Measurements from ENCODE around the gene CDC5L.

CDC5L gene

DNA sequence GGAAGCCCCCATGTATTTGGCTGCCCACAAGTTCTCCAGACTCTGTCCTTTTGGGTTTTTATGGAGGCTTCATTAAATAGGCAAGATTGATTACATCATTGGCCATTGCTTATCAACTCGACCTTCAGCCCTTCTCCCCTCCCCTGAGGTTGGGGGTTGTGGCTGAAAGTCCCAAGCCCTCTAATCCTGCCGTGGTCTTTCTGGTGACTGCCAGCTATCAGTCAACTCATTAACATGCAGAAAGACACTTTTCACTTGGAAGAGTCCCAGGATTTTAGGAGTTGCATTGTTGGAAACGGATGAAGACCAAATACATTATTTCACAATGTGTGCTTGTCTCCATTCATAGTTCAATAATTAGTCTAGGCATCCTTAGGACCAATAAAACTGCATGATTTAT is 9.5 kb downstream of the CDC5L start:
- Histone ChIP-seq H3K9me3 (ENCODE audit: control insufficient read depth, low read length) (no peaks in the 10 kb centered on the region), H3K4me3 (ENCODE audit: extremely low read depth, insufficient read depth, low read length, poor library complexity, severe bottlenecking) (no peak overlapping the region), H3K36me3 (ENCODE audit: control insufficient read depth, insufficient read depth, low read length) (peaks cover 75% of the 10 kb centered on the region), H3K27ac (ENCODE audit: low read depth, low read length, severe bottlenecking) (no peak overlapping the region), H3K4me1 (ENCODE audit: control insufficient read depth, insufficient read depth, low read length, poor library complexity, severe bottlenecking) (no peaks in the 10 kb centered on the region)
- WGBS, 2 experiments (ENCODE audit: insufficient coverage in 2 of 2), result 67 to 77% methylated on average over 1 to 2 of the region's 3 CpGs

DNA sequence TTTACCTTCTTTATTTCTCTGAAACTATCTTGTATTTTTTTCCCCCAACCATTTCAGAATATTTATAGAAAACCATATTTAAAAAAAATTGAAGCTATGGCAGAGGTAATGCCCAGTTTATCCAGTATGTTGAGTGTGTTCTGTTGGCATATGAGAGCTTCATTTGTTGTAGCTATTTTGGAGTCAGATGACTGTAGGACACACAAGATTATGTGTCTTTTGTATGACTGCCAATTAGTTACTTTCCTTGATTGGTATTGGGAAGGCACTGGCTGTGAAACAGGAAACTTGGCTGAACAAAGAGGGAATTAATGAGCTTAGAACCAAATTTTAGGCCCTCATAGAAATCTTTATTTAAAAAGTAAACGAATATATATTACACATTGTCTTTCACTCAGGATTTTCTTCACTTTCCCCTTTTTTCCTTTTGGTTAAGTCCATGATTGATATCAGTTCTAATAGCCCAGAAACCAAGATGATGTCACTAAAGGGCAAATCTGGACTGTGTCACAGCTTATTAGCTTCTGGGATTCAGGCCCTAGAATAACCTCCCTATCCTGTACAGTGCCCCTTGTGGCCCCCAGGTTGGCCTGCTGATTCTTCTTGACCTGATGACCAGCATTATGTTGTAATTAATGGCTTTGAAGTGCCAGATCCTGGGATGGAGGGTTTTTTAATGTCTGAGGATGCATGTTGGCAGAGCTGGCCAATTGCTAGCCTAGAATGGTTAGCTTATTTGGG is 10.1 kb downstream of the CDC5L start:
- Histone ChIP-seq H3K36me3 (ENCODE audit: control insufficient read depth, insufficient read depth, low read length) (peaks cover 70% of the 10 kb centered on the region), H3K27ac (ENCODE audit: low read depth, low read length, severe bottlenecking) (no peak overlapping the region), H3K4me3 (ENCODE audit: extremely low read depth, insufficient read depth, low read length, poor library complexity, severe bottlenecking) (no peak overlapping the region), H3K4me1 (ENCODE audit: control insufficient read depth, insufficient read depth, low read length, poor library complexity, severe bottlenecking) (no peaks in the 10 kb centered on the region), H3K9me3 (ENCODE audit: control insufficient read depth, low read length) (no peaks in the 10 kb centered on the region)
- 100% methylated on average over 1 of the region's 1 CpG; no CpG with 5 or more reads in 1 of the 2 experiments for WGBS, 2 experiments (ENCODE audit: insufficient coverage in 2 of 2)

DNA sequence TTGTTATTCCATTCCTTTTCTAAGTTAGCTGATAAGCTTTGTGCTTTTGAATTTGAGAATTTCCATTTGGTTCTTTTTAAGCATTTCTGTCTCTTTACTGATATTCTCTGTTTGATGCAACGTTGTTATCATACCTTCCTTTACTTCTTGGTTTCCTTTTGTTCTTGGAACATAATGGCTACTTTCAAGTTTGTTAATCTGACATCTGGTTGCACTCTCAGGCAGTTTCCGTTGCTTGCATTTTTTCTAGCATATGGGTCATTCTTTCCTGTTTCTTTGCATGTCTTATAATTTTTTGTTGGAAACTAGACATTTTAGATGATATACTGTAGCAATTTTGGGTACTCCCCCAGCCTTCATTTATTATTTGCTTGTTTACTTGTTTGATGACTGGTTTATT is 12.5 kb downstream of the CDC5L start:
- Histone ChIP-seq H3K9me3 (ENCODE audit: control insufficient read depth, low read length) (no peaks in the 10 kb centered on the region), H3K4me3 (ENCODE audit: extremely low read depth, insufficient read depth, low read length, poor library complexity, severe bottlenecking) (no peak overlapping the region), H3K27ac (ENCODE audit: low read depth, low read length, severe bottlenecking) (no peak overlapping the region), H3K4me1 (ENCODE audit: control insufficient read depth, insufficient read depth, low read length, poor library complexity, severe bottlenecking) (no peaks in the 10 kb centered on the region), H3K36me3 (ENCODE audit: control insufficient read depth, insufficient read depth, low read length) (peaks cover 63% of the 10 kb centered on the region)
- 80 to 89% methylated on average over 1 of the region's 2 CpGs for WGBS, 2 experiments (ENCODE audit: insufficient coverage in 2 of 2)

DNA sequence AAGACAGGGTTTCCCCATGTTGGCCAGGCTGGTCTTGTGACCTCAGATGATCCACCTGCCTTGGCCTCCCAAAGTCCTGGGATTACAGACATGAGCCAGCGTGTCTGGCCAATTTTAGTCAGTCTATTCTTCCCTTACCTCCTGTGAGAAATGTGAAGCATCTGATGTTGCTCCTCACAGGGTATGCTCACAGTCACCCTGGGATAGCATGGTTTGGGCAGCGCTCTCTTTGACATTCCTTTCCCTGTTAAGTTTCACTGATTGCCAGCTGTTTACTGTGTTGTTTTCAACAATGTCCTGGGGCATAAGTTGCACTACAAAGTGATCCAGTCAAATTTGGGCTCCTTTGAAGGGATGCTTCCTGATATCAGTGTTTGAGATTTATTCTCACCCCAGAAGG is 13.1 kb downstream of the CDC5L start:
- Histone ChIP-seq H3K36me3 (ENCODE audit: control insufficient read depth, insufficient read depth, low read length) (peaks cover 61% of the 10 kb centered on the region), H3K4me3 (ENCODE audit: extremely low read depth, insufficient read depth, low read length, poor library complexity, severe bottlenecking) (no peak overlapping the region), H3K9me3 (ENCODE audit: control insufficient read depth, low read length) (no peaks in the 10 kb centered on the region), H3K4me1 (ENCODE audit: control insufficient read depth, insufficient read depth, low read length, poor library complexity, severe bottlenecking) (no peaks in the 10 kb centered on the region), H3K27ac (ENCODE audit: low read depth, low read length, severe bottlenecking) (no peak overlapping the region)
- 100% methylated on average over 1 to 2 of the region's 2 CpGs for WGBS, 2 experiments (ENCODE audit: insufficient coverage in 2 of 2)

DNA sequence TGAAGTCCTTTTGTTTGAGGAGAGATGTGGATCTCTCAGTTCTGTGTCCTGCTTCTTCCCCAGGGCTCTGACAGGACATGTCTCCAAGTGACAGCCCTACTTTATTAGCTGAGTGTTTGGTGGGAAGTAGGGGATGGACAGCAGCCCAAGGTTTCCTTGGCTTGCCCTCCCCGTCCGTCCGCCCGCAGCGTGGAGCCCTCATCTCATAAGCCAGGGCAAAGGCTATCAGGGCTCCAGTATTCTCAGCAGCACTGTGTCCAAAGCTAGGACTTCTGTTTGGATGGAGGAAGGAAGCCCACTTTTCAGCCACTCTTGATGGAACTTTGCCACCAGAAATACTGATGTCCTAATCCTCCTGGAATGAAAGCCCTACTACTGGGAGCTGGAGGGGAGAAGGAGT is 13.6 kb downstream of the CDC5L start:
- Histone ChIP-seq H3K9me3 (ENCODE audit: control insufficient read depth, low read length) (no peaks in the 10 kb centered on the region), H3K36me3 (ENCODE audit: control insufficient read depth, insufficient read depth, low read length) (peaks cover 60% of the 10 kb centered on the region), H3K4me3 (ENCODE audit: extremely low read depth, insufficient read depth, low read length, poor library complexity, severe bottlenecking) (no peak overlapping the region), H3K27ac (ENCODE audit: low read depth, low read length, severe bottlenecking) (no peak overlapping the region), H3K4me1 (ENCODE audit: control insufficient read depth, insufficient read depth, low read length, poor library complexity, severe bottlenecking) (no peaks in the 10 kb centered on the region)
- 100% methylated on average over 2 of the region's 5 CpGs; no CpG with 5 or more reads in 1 of the 2 experiments for WGBS, 2 experiments (ENCODE audit: insufficient coverage in 2 of 2)

DNA sequence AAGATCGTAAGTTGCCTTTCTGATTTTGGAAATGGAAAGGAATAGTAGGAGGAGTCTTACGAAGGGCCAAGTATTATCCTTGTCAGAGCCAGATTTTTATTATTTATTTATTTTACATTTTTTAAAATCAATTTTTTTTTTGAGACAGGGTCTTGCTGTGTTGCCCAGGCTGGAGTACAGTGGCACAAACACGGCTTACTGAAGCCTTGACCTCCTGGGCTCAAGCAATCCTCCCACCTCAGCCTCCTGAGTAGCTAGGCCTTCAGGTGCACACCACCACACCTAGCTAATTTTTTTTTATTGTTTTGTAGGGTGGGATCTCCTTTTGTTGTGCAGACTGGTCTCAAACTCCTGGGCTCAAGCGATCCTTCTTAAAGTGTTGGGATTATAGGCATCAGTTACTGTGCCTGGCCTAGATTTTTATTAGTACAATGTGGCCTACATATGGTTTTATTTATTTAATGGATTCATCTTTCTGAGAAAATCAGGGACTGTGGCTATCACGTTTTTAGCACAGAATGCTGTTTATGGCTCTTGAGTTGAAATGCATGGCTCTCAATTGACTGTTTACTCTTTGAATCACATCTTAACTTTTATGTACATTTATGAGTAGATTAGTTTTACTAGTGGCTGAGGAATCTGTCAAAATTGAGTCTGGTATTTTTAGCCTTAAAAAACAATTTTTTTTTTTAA is 16.7 kb downstream of the CDC5L start:
- Histone ChIP-seq H3K27ac (ENCODE audit: low read depth, low read length, severe bottlenecking) (no peak overlapping the region), H3K4me1 (ENCODE audit: control insufficient read depth, insufficient read depth, low read length, poor library complexity, severe bottlenecking) (no peaks in the 10 kb centered on the region), H3K9me3 (ENCODE audit: control insufficient read depth, low read length) (no peaks in the 10 kb centered on the region), H3K4me3 (ENCODE audit: extremely low read depth, insufficient read depth, low read length, poor library complexity, severe bottlenecking) (no peak overlapping the region), H3K36me3 (ENCODE audit: control insufficient read depth, insufficient read depth, low read length) (peaks cover 63% of the 10 kb centered on the region)
- WGBS, 2 experiments (ENCODE audit: insufficient coverage in 2 of 2), result 89 to 90% methylated on average over 2 to 3 of the region's 5 CpGs

DNA sequence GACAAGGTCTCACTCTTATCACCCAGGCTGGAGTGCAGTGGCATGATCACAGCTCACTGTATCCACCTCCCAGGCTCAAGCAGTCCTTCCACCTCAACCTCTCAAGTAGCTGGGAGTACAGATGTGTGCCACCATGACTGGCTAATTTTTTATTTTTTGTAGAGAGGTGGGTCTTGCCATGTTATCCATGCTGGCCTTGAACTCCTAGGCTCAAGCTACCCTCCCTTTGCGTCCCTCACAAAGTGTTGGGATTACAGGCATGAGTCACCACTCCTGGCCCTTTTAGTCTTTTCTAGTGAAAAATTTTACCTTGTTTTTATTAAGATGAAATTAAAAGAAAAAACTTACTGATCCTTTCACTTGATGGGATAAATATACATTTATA is 17.2 kb downstream of the CDC5L start:
- H3K36me3 ChIP-seq (ENCODE audit: control insufficient read depth, insufficient read depth, low read length), result peaks cover 68% of the 10 kb centered on the region

DNA sequence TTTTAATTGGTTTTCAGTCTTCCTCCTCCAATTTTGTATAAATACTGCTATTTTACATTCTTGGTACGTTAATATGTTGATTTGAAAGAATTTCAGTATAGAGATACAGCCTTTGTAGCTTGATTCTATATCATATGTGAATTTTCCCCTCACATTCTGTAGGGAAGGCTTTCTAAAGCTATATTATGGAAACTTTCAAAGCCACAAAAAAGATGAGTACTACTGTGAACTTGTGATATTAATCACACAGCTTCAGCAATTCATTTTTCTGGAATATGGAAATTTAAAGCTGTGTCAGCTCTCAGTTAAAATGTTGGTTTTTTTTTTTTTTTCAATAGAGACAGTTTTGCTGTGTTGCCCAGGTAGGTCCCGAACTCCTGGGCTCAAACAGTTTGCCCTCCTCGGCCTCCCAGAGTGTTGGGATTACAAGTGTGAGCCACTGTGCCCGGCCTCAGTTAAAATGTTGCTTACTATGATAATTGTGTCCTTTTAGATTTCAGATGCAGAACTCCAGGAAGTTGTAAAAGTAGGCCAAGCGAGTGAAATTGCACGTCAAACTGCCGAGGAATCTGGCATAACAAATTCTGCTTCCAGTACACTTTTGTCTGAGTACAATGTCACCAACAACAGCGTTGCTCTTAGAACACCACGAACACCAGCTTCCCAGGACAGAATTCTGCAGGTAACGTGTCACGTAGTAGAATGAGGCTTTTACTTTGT is 20.6 kb downstream of the CDC5L start:
- no peak overlapping the region for H3K4me3 ChIP-seq (ENCODE audit: extremely low read depth, insufficient read depth, low read length, poor library complexity, severe bottlenecking)
- peaks cover 84% of the 10 kb centered on the region for H3K36me3 ChIP-seq (ENCODE audit: control insufficient read depth, insufficient read depth, low read length)
- H3K4me1 ChIP-seq (ENCODE audit: control insufficient read depth, insufficient read depth, low read length, poor library complexity, severe bottlenecking), result no peaks in the 10 kb centered on the region
- H3K27ac ChIP-seq (ENCODE audit: low read depth, low read length, severe bottlenecking), result no peak overlapping the region
- no peaks in the 10 kb centered on the region for H3K9me3 ChIP-seq (ENCODE audit: control insufficient read depth, low read length)
- WGBS, 2 experiments (ENCODE audit: insufficient coverage in 2 of 2), result 94 to 100% methylated on average over 9 to 10 of the region's 11 CpGs

More for the DNA sequence above, 17.2 kb downstream of the CDC5L start:
- Histone ChIP-seq H3K27ac (ENCODE audit: low read depth, low read length, severe bottlenecking) (no peak overlapping the region), H3K4me3 (ENCODE audit: extremely low read depth, insufficient read depth, low read length, poor library complexity, severe bottlenecking) (no peak overlapping the region), H3K4me1 (ENCODE audit: control insufficient read depth, insufficient read depth, low read length, poor library complexity, severe bottlenecking) (no peaks in the 10 kb centered on the region), H3K9me3 (ENCODE audit: control insufficient read depth, low read length) (no peaks in the 10 kb centered on the region)
- WGBS, 2 experiments (ENCODE audit: insufficient coverage in 2 of 2), result 100% methylated on average over 1 of the region's 1 CpG; no CpG with 5 or more reads in 1 of the 2 experiments

DNA sequence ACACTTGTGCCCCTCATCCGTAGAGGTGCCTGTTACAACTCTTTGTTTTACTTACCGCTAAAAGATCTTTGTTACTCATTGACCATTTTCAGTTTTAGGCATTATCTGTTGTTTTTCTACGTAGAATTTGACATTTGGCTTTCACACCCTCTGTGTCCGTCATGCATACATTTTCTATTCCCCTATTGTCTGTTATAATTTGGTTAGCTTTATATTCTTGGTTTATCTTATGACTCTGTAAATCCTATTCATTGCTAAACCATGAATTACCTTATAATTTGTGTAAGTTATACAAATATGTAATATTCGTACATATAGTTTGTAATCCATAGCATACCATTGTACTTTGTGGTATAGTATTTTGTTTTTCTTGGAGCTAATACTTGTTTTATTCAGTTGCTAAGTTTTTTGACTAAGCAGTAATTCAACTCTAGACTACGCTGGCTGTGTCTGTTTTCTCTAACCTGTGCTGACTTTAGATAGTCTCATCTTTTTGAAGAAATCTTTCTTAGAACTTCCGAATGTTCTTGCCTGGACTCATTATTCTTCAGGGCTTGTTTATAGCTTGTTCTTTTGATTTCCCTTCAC is 21.8 kb downstream of the CDC5L start:
- H3K4me3 ChIP-seq (ENCODE audit: extremely low read depth, insufficient read depth, low read length, poor library complexity, severe bottlenecking), result no peak overlapping the region
- H3K4me1 ChIP-seq (ENCODE audit: control insufficient read depth, insufficient read depth, low read length, poor library complexity, severe bottlenecking), result no peaks in the 10 kb centered on the region
- H3K36me3 ChIP-seq (ENCODE audit: control insufficient read depth, insufficient read depth, low read length), result peaks cover 88% of the 10 kb centered on the region
- no peaks in the 10 kb centered on the region for H3K9me3 ChIP-seq (ENCODE audit: control insufficient read depth, low read length)
- 92 to 93% methylated on average over 2 of the region's 7 CpGs for WGBS, 2 experiments (ENCODE audit: insufficient coverage in 2 of 2)
- H3K27ac ChIP-seq (ENCODE audit: low read depth, low read length, severe bottlenecking), result no peak overlapping the region

DNA sequence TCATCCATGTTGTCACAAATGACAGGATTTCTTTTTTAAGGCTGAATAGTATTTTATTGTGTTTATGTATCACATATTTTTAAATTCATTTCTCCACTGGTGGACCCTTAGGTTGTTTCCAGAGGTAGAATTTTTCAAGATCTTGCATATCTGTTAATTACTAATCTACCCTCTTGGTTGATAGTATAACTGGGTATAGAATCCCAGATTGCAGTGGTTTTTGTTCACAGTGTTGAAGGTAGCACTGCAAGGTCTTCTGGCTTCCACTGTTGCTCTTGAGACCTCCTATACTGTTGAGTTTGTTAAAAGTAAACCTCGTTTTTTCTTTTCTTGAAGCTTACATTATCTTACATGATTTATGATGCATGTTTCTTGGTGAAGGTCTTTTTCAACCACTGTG is 22.9 kb downstream of the CDC5L start:
- no peaks in the 10 kb centered on the region for H3K9me3 ChIP-seq (ENCODE audit: control insufficient read depth, low read length)
- no peak overlapping the region for H3K27ac ChIP-seq (ENCODE audit: low read depth, low read length, severe bottlenecking)
- no CpG with 5 or more reads among the region's 1 CpG for WGBS, 2 experiments (ENCODE audit: insufficient coverage in 2 of 2)
- H3K4me1 ChIP-seq (ENCODE audit: control insufficient read depth, insufficient read depth, low read length, poor library complexity, severe bottlenecking), result peaks cover 2% of the 10 kb centered on the region
- no peak overlapping the region for H3K4me3 ChIP-seq (ENCODE audit: extremely low read depth, insufficient read depth, low read length, poor library complexity, severe bottlenecking)
- peaks cover 80% of the 10 kb centered on the region for H3K36me3 ChIP-seq (ENCODE audit: control insufficient read depth, insufficient read depth, low read length)

All from mesodermal cell (in vitro differentiated cells).